ENCODE data around the gene WNK1. TPM values are rescaled to one million over a fixed set of nuclear protein-coding genes. Genes with fewer than 3 reads are reported as not detected.
"Not testable (repeated sequence)": the region's sequence is repeated elsewhere in the genome, so short reads cannot be mapped to it uniquely, and the experiment has no call there.

WNK1 gene
- total RNA-seq, 1 donor from 2014 or later, result 215 TPM

DNA sequence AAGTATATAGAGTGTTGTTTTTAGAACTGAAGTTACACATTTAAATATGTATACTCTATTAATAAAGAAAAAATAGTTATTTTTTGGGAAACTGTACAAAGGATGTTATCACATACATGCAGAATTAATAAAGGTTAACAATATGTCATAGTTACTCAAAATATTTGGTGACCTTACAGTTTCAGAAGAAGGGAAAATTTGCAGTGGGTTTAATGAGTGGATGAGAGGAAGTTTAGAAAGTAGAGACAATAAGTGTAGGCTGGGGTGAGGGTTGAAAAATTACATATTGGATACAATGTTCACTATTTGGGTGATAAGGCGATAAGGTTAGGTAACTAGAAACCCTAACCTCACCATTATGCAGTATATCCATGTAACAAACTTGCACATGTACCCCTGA lies 13.5 kb downstream of the WNK1 start:
- Histone ChIP-seq H3K27me3 (no peaks in the 10 kb centered on the region), H3K9me3 (no peaks in the 10 kb centered on the region), H3K36me3 (peaks cover 7% of the 10 kb centered on the region), H3K4me3 (no peak overlapping the region), H3K27ac (no peak overlapping the region), H3K4me1 (peaks cover 36% of the 10 kb centered on the region)
- no peak for DNase-seq
- ATAC-seq, result no peak
- TF ChIP-seq, protein P1, sequence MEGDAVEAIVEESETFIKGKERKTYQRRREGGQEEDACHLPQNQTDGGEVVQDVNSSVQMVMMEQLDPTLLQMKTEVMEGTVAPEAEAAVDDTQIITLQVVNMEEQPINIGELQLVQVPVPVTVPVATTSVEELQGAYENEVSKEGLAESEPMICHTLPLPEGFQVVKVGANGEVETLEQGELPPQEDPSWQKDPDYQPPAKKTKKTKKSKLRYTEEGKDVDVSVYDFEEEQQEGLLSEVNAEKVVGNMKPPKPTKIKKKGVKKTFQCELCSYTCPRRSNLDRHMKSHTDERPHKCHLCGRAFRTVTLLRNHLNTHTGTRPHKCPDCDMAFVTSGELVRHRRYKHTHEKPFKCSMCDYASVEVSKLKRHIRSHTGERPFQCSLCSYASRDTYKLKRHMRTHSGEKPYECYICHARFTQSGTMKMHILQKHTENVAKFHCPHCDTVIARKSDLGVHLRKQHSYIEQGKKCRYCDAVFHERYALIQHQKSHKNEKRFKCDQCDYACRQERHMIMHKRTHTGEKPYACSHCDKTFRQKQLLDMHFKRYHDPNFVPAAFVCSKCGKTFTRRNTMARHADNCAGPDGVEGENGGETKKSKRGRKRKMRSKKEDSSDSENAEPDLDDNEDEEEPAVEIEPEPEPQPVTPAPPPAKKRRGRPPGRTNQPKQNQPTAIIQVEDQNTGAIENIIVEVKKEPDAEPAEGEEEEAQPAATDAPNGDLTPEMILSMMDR (IDR thresholded peaks at IDR 0.05), result no peak
- intact Hi-C loops (cut with DNase I), result no loop called here

DNA sequence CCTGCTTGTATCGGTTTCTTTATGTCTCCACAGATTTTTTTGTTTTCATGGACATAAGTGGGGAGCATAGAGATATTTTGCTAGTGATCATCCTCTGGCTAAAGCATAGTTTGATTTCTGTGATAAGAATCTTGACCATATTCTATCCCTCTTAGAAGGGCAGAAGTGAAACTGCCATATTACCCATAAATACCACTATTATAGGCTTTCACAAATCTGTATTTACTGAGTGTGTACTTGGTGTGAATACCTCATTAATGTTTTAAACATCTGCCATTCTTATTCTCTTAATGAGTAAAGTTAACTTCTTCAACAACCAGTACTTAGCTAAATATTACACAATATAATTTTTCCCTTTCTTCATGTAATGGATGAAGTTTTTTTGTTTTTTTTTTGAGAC lies 16.1 kb downstream of the WNK1 start:
- DNase-seq (no peak), ATAC-seq (no peak)
- Histone ChIP-seq H3K27ac (no peak overlapping the region), H3K4me1 (peaks cover 42% of the 10 kb centered on the region), H3K9me3 (no peaks in the 10 kb centered on the region), H3K36me3 (no peaks in the 10 kb centered on the region), H3K27me3 (no peaks in the 10 kb centered on the region), H3K4me3 (no peak overlapping the region)
- intact Hi-C loops (cut with DNase I), result no loop called here
- TF ChIP-seq, protein P1 (IDR thresholded peaks at IDR 0.05), result no peak

DNA sequence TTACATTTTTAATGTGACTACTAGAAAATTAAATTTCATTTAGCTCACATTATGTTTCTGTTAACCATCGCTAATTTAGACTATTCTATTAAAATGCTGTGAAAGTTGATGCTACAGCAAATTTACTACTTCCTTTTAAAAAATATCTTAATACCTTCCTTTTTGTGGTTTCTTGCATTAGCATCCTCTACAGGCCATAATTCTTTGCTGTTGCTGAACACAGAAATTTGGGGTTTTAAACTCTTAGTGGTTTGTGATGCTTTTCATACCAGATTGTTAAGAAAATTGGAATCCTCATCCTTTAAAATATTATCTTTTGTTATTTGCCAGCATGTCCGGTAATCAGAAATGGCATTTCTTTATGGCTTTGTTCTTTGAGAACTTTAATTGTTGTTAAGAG lies 18.1 kb downstream of the WNK1 start:
- no peaks in the 10 kb centered on the region for H3K27me3 ChIP-seq
- H3K36me3 ChIP-seq, result no peaks in the 10 kb centered on the region
- DNase-seq, result no peak
- no peak overlapping the region for H3K4me3 ChIP-seq
- TF ChIP-seq, protein P1 (IDR thresholded peaks at IDR 0.05), result no peak
- intact Hi-C loops (cut with DNase I), result no loop called here
- peaks cover 41% of the 10 kb centered on the region for H3K4me1 ChIP-seq
- no peak for ATAC-seq
- no peak overlapping the region for H3K27ac ChIP-seq
- no peaks in the 10 kb centered on the region for H3K9me3 ChIP-seq

DNA sequence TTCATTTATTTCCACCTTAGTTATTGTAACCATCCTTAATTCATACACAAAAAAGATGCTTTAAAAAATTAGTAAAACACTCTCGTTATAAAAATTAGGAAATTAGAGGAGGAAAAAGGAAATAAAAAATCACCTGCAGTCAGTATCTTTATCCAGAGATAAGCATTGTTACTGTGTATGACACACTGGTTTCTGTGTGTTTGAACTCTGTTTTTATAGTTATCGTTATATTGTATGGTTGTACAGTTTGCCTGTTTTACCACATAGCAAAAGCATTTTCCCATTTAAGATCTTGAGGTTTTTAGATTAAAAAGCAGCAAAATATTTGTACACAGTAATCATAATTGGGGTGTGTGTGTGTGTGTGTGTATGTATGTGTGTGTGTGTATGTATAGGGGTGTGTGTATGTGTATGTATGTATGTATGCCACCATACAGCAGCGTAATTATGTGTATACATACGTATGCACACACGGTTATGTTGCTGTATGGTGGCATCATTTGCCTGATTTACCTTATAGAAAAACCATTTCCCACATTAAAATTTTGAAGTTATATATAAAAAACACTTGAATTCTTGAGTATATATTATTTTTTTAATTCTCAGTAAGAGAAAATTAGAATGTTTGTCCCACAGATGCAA lies 19.8 kb downstream of the WNK1 start:
- H3K4me1 ChIP-seq, result peaks cover 39% of the 10 kb centered on the region
- no peak for ATAC-seq

DNA sequence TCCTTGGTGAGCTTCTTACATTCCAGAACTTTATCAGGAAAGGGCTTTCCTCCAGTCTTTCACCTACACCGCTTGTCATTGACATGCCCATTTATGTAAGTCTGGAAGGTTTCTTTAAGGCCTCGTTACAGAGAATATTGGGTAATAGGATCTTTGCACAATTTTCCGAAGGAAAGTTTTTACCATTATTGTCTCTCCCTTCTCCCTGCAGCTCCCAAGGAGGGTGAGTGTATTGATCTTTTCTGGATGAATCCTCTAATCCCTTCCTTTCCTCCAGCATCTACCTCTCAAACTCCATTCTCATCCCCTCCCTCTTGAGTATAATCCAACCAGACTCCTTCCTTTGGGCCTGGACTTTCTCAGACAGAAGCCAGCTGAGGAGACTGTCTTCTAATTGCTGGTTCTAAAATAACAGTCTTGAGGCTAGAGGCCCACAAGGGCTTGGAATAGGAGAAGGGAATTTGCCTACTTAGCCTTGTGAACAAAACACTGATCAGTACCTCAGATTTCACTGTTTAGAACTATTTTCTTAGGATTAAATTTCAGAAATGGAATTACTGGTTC lies 21.8 kb downstream of the WNK1 start:
- DNase-seq (no peak), ATAC-seq (peak; percentile 14)
- Histone ChIP-seq H3K36me3 (no peaks in the 10 kb centered on the region), H3K4me3 (no peak overlapping the region), H3K27ac (peak overlapping the region; percentile 6), H3K27me3 (no peaks in the 10 kb centered on the region), H3K4me1 (peaks cover 46% of the 10 kb centered on the region), H3K9me3 (no peaks in the 10 kb centered on the region)
- intact Hi-C loops (cut with DNase I), result no loop called here
- TF ChIP-seq, protein P1 (IDR thresholded peaks at IDR 0.05), result no peak

More for the DNA sequence above, 19.8 kb downstream of the WNK1 start:
- H3K9me3 ChIP-seq, result no peaks in the 10 kb centered on the region
- no peak for DNase-seq
- intact Hi-C loops (cut with DNase I), result no loop called here
- no peaks in the 10 kb centered on the region for H3K36me3 ChIP-seq
- H3K4me3 ChIP-seq, result no peak overlapping the region
- no peaks in the 10 kb centered on the region for H3K27me3 ChIP-seq
- H3K27ac ChIP-seq, result no peak overlapping the region
- TF ChIP-seq, protein P1 (IDR thresholded peaks at IDR 0.05), result no peak

DNA sequence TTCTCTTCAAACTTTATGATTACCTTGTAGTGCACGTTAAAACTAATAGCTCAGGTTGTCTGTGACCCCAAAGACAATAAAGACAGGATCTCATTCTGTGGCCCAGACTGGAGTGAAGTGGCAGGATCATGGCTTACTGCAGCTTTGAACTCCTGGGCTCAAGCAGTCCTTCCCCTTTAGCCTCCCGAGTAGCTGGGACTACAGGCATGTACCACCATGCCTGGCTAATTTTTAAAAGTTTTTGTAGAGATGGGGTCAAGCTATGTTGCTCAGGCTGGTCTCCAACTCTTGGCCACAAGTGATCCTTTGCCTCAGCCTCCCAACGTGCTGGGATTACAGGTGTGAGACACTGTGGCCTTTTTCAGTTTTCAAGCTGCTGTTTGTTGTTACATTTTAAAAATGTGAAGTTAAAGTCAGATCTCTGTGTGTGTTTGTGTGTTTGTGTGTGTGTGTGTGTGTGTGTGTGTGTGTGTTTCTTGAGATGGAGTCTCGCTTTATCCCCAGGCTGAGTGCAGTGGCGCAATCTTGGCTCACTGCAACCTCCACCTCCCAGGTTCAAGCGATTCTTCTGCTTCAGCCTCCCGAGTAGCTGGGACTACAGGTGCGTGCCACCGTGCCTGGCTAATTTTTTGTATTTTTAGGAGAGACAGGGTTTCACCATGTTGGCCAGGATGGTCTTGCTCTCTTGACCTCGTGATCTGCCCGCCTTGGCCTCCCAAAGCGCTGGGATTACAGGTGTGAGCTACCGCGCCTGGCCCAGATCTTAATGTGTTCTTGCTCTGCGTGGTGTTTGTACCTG lies 23.8 kb downstream of the WNK1 start:
- H3K36me3 ChIP-seq; ATAC-seq; DNase-seq; intact Hi-C loops (cut with DNase I); H3K27me3 ChIP-seq; H3K4me3 ChIP-seq; H3K9me3 ChIP-seq; H3K27ac ChIP-seq: not testable (repeated sequence)
- peaks cover 64% of the 10 kb centered on the region for H3K4me1 ChIP-seq

DNA sequence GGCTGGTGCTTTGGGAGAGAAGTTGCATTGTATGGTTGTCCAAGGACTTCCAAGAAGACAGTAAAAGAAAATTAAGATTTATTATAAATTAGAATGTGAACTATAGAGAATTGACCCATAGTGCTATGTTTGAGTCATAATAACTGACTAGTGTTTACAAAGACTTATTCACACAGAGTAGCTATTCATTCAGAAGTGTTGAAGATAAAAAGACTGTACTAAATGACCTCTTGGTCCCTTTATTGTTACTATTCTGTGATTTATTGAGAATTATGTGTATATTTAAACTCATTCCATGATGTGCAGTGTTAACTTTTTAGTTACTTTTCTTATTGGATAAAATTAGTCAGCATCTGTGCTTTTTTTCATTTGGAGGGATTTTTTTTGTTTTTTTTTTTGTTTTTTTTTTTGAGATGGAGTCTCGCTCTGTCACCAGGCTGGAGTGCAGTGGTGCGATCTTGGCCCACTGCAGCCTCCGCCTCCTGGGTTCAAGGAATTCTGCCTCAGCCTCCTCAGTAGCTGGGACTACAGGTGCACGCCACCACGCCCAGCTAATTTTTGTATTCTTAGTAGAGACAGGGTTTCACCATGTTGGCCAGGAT lies 24.5 kb downstream of the WNK1 start:
- H3K9me3 ChIP-seq; ATAC-seq; H3K4me3 ChIP-seq; DNase-seq; H3K27ac ChIP-seq; H3K27me3 ChIP-seq; H3K36me3 ChIP-seq; intact Hi-C loops (cut with DNase I): not testable (repeated sequence)
- H3K4me1 ChIP-seq, result peaks cover 63% of the 10 kb centered on the region

Measured in upper lobe of right lung (tissue), 1 donor.